Large intestine (tissue), 3 donors: ENCODE measurements around the gene LRRC39. TPM values are rescaled to one million over a fixed set of nuclear protein-coding genes. Genes with fewer than 3 reads are reported as not detected.

Experiments
- DNase-seq, 2 donors: peaks; one replicate each; pipeline versions ENCODE4 v3.0.0 to v3.0.0-alpha.2; 2013
- H3K27ac ChIP-seq: one replicate; pipeline ENCODE4 v1.5.1; 2013; ENCODE audit warnings: low read length
- H3K27me3 ChIP-seq: 2 replicates; pipeline ENCODE4 v1.6.1; 2013; ENCODE audit warnings: low read length; ENCODE audit not compliant: control insufficient read depth, insufficient read depth
- H3K36me3 ChIP-seq: 2 replicates; pipeline ENCODE4 v1.6.1; 2013; ENCODE audit warnings: low read length; ENCODE audit not compliant: control insufficient read depth, insufficient read depth
- H3K4me1 ChIP-seq: one replicate; pipeline ENCODE4 v1.6.1; 2013; ENCODE audit warnings: low read length; ENCODE audit not compliant: control insufficient read depth, insufficient read depth
- H3K4me3 ChIP-seq: one replicate; pipeline ENCODE4 v1.5.1; 2013; ENCODE audit warnings: low read length
- H3K9me3 ChIP-seq: one replicate; pipeline ENCODE4 v1.6.1; 2013; ENCODE audit warnings: mild to moderate bottlenecking, low read depth, low read length, moderate library complexity; ENCODE audit not compliant: control insufficient read depth
- WGBS: methylation state at CpG from one replicate; pipeline ENCODE4 v1.1.5; 2013; ENCODE audit warnings: low lambda C conversion rate; ENCODE audit not compliant: insufficient coverage; 5-methylcytosine and 5-hydroxymethylcytosine counted together
- polyA plus RNA-seq: library from polyadenylated mRNA; unstranded; fragments of 120-200 nt; gene quantifications from one replicate; pipeline ENCODE4 v1.2.1, GENCODE V29; 2013

The LRRC39 gene
- polyA plus RNA-seq, 1 donor, result 2.0 TPM

- WGBS, result 55% methylated on average over 2 of the region's 8 CpGs
- Histone ChIP-seq H3K27me3 (no peaks in the 10 kb centered on the region), H3K4me3 (peak overlapping the region; percentile 84), H3K9me3 (no peaks in the 10 kb centered on the region), H3K36me3 (no peaks in the 10 kb centered on the region), H3K27ac (no peak overlapping the region), H3K4me1 (peaks cover 5% of the 10 kb centered on the region)
- peak in 1 of 2 donors; percentile 4 for DNase-seq
Observed at GRCh38 chr1:100131623-100132022, 46.4 kb downstream of the LRRC39 start.

GRCh38 chr1:100130552-100131077 is 47.4 kb downstream of the LRRC39 start:
- no peak overlapping the region for H3K27ac ChIP-seq
- DNase-seq, result no peak
- H3K4me1 ChIP-seq, result peaks cover 5% of the 10 kb centered on the region
- H3K9me3 ChIP-seq, result no peaks in the 10 kb centered on the region
- H3K4me3 ChIP-seq, result no peak overlapping the region
- no peaks in the 10 kb centered on the region for H3K36me3 ChIP-seq
- 100% methylated on average over 1 of the region's 5 CpGs for WGBS
- H3K27me3 ChIP-seq, result no peaks in the 10 kb centered on the region

GRCh38 chr1:100127226-100127625 is 50.8 kb downstream of the LRRC39 start:
- no peaks in the 10 kb centered on the region for H3K9me3 ChIP-seq
- H3K4me1 ChIP-seq, result peaks cover 5% of the 10 kb centered on the region
- no peak for DNase-seq
- no peaks in the 10 kb centered on the region for H3K36me3 ChIP-seq
- no peaks in the 10 kb centered on the region for H3K27me3 ChIP-seq
- 100% methylated on average over 1 of the region's 1 CpG for whole genome bisulfite sequencing
- H3K27ac ChIP-seq, result no peak overlapping the region
- no peak overlapping the region for H3K4me3 ChIP-seq

GRCh38 chr1:100122177-100122576 is 55.9 kb downstream of the LRRC39 start:
- Histone ChIP-seq H3K36me3 (peaks cover 5% of the 10 kb centered on the region), H3K4me3 (no peak overlapping the region), H3K27ac (no peak overlapping the region), H3K4me1 (no peaks in the 10 kb centered on the region), H3K9me3 (no peaks in the 10 kb centered on the region), H3K27me3 (no peaks in the 10 kb centered on the region)
- WGBS, result no CpG with 5 or more reads among the region's 1 CpG
- no peak for DNase-seq

- 100% methylated on average over 1 of the region's 4 CpGs for WGBS
- peaks cover 5% of the 10 kb centered on the region for H3K36me3 ChIP-seq
- H3K27me3 ChIP-seq, result no peaks in the 10 kb centered on the region
- H3K9me3 ChIP-seq, result no peaks in the 10 kb centered on the region
- no peaks in the 10 kb centered on the region for H3K4me1 ChIP-seq
- no peak for DNase-seq
- no peak overlapping the region for H3K4me3 ChIP-seq
- H3K27ac ChIP-seq, result no peak overlapping the region
Observed at GRCh38 chr1:100115524-100115923, 62.5 kb downstream of the LRRC39 start.

GRCh38 chr1:100109554-100110066 is 68.4 kb downstream of the LRRC39 start:
- Histone ChIP-seq H3K4me1 (no peaks in the 10 kb centered on the region), H3K27ac (no peak overlapping the region), H3K4me3 (no peak overlapping the region), H3K27me3 (no peaks in the 10 kb centered on the region), H3K36me3 (peaks cover 9% of the 10 kb centered on the region), H3K9me3 (no peaks in the 10 kb centered on the region)
- no peak for DNase-seq

GRCh38 chr1:100107696-100108095 is 70.4 kb downstream of the LRRC39 start:
- H3K27ac ChIP-seq, result no peak overlapping the region
- no peak overlapping the region for H3K4me3 ChIP-seq
- H3K4me1 ChIP-seq, result no peaks in the 10 kb centered on the region
- 83% methylated on average over 2 of the region's 4 CpGs for WGBS
- DNase-seq, result no peak
- H3K27me3 ChIP-seq, result no peaks in the 10 kb centered on the region
- H3K9me3 ChIP-seq, result no peaks in the 10 kb centered on the region
- peaks cover 15% of the 10 kb centered on the region for H3K36me3 ChIP-seq

GRCh38 chr1:100101564-100101963 is 76.5 kb downstream of the LRRC39 start:
- H3K9me3 ChIP-seq, result no peaks in the 10 kb centered on the region
- no peak for DNase-seq
- H3K27me3 ChIP-seq, result no peaks in the 10 kb centered on the region
- WGBS, result no CpG with 5 or more reads among the region's 2 CpGs
- peaks cover 26% of the 10 kb centered on the region for H3K36me3 ChIP-seq
- H3K4me1 ChIP-seq, result no peaks in the 10 kb centered on the region
- H3K4me3 ChIP-seq, result no peak overlapping the region
- H3K27ac ChIP-seq, result no peak overlapping the region

- no peak for DNase-seq
- 92% methylated on average over 1 of the region's 1 CpG for WGBS
- no peak overlapping the region for H3K4me3 ChIP-seq
- no peak overlapping the region for H3K27ac ChIP-seq
- no peaks in the 10 kb centered on the region for H3K27me3 ChIP-seq
- peaks cover 21% of the 10 kb centered on the region for H3K36me3 ChIP-seq
- no peaks in the 10 kb centered on the region for H3K4me1 ChIP-seq
- no peaks in the 10 kb centered on the region for H3K9me3 ChIP-seq
Observed at GRCh38 chr1:100100202-100100601, 77.9 kb downstream of the LRRC39 start.
